Measurements from ENCODE around the gene RNF181.
"Not testable (repeated sequence)": the region's sequence is repeated elsewhere in the genome, so short reads cannot be mapped to it uniquely, and the experiment has no call there.

The RNF181 gene

DNA sequence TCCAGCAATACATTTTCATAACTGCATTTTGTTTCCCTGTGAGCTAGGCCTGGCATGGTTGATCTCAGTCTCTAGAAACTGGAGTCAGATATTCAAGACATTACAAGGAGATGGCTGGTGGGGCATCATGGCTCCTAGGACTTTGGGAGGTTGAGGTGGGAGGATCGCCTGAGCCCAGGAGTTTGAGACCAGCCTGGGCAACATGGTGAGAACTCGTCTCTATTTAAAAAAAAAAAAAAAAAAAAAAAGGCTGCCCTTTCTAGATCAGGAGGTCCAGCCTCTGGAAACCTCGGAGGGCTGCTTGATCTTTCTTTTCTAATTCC is 18.5 kb upstream of the RNF181 start:
- DNase-seq (ENCODE audit: low spot score) (no peak), FAIRE-seq (no peak)

- FAIRE-seq (no peak), DNase-seq (ENCODE audit: low spot score) (peak; percentile 62)
Observed at GRCh38 chr2:85577386-85578242, 17.9 kb upstream of the RNF181 start, which contains the start of gene VAMP8. VAMP8 (plus strand) TSS chr2:85577586; CDS start chr2:85577647, 61 bp downstream.

DNA sequence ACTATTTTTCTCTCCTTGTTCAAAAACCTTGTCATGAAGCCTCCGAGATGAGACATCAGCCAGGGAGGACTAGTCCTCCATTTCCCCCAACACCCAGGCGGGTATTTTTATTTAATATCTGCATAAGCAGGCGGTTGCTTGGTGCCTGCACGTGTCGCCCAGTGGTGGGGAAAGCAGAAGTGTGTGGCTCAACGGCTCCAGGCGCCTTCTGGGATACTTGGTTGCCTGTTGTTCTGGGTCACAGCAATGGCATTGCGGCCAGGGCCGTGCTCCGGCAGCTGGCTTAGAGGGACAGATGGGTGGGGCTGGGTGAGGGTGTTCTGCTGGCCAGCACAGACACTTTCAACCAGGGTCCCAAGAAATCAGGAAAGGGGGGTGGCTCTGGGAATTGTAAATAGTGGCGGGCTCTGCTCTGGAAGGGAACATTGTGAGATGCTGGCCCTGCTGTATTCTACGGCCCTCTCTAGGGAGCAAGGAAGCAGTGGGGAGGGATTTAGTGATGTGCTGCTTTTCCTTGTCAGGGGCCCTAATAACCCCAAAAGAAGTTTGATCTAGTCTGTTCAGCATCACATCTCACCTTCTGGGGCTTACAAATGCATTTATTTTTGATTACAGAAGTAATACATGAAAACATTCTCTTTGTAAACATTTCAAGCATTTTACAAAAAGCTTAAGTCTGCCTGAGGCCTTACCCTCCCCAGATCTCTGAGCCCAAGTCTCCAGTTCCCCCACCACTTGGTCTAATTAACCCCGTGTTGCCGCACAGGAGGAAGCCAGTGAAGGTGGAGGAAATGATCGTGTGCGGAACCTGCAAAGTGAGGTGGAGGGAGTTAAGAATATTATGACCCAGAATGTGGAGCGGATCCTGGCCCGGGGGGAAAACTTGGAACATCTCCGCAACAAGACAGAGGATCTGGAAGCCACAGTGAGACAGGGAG is 17.0 kb upstream of the RNF181 start:
- DNase-seq (ENCODE audit: low spot score): no peak
- FAIRE-seq: no peak

GRCh38 chr2:85579266-85579935 is 16.1 kb upstream of the RNF181 start:
- FAIRE-seq (no peak), DNase-seq (ENCODE audit: low spot score) (no peak)

- DNase-seq (ENCODE audit: low spot score) (no peak), FAIRE-seq (no peak)
Observed at GRCh38 chr2:85580206-85580605, 15.3 kb upstream of the RNF181 start.

DNA sequence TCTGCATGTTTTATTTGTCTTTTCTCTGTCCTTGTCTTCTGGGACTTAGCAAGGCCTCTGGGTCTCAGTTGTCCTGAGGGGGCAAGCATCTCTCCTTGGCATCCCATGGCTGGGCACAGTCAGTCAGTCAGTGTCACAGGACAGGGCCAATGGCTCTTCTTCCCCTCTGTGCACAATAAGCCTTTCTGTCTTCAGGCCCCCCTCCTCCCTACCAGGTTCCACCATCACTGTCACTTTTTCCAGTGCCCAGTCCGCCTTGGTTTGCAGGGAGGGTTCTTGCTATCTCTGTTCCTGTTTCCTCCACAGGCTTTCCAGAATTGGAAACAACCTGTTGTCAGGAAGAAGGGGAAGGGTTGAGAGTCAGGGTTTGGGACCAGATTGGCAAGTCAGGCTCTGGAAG is 13.1 kb upstream of the RNF181 start:
- no peak for FAIRE-seq
- no peak for DNase-seq (ENCODE audit: low spot score)

- no peak for FAIRE-seq
- DNase-seq (ENCODE audit: low spot score): no peak
Observed at GRCh38 chr2:85583667-85584353, 11.7 kb upstream of the RNF181 start.

- DNase-seq (ENCODE audit: low spot score): no peak
- no peak for FAIRE-seq
Observed at GRCh38 chr2:85584354-85584856, 11.1 kb upstream of the RNF181 start, which contains the start of gene VAMP5. VAMP5 (plus strand) TSS chr2:85584431; CDS start chr2:85584491, 60 bp downstream.

DNA sequence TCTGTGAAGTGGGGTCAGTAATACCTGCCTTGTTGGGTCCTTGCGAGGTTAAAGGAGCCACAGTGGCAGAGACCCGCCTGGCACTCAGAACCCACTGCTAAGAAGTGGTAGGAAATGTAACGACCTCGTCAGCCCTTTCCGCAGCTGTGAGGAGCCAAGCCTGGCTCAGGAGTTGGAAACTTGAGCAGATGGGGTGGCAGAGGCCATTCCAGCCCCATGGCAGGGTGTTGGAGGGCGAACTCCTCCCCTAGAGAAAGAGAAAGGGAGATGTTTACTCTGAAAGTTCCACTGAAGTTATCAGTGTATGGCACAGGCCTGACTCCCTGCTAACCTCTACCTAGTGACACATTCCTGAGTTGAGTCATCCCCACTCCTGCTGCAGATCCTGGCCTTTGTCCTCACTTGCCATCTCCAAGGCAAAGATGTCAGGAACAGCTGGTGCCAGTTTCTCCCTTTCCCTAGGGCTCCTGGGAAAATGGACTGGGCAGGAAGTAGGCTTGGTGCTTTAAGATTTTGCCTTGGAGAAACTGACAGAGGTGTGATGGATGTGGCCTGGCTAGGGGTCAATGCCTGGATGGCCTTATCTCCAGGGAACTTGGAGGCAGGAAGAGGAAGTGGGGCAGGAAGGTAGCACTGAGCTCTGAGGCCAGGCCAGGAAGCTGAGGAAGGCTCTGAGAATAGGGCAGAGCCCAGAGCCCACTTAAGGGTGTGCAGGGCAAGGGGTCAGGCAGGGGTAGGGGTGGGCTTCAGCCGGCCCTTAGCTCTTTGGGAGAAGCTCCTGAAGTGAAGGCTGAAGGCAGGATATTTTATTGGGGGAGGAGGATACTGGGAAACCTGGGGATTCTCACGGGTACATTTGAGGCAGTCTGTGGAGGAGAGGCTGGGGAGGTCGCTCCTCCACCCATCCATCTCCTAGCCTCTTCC is 10.4 kb upstream of the RNF181 start:
- FAIRE-seq (no peak), DNase-seq (ENCODE audit: low spot score) (peak; percentile 79)

GRCh38 chr2:85585781-85586105 is 9.8 kb upstream of the RNF181 start:
- FAIRE-seq: no peak
- DNase-seq (ENCODE audit: low spot score): no peak

DNA sequence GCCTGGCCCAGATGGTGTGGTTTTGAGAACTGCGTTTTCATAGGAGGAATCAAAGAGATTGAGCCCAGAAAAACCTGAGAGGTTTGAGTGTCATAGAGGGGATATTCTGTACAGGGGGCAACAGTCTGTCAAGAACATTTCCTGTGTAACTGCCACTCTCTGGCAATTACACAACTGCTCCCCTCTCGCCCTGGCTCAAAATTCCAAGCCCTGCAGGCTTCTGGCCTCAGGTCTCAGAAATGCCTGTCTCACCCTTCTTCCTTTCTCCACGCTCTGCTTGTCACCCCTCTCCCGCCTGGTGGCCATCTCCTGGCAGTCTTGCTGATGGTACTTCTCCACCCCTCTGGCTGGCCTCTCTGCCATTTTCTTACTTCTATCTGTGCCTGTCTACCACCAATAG is 7.3 kb upstream of the RNF181 start:
- DNase-seq (ENCODE audit: low spot score) (no peak), FAIRE-seq (no peak)

- DNase-seq (ENCODE audit: low spot score) (no peak), FAIRE-seq (no peak)
Observed at GRCh38 chr2:85588645-85589044, 6.9 kb upstream of the RNF181 start.

DNA sequence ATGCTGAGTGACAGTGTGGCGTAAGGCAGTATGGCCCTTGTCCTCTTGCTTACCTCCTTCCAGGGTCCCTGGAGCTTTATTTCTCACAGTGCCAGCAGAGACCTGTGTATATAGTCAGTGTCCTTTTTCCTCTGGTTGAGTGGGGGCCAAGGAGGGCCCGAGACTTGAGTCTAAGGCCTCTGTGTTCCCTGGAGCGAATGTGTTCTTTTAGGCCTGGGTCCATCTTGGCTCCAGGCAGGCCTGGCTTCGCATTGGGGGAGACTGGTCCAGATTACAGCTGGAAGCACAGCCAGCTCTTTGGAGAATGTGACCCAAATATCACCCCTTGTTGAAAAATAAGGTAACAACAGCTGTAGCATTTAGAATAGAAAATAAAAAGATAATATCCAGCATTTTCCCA is 6.4 kb upstream of the RNF181 start:
- FAIRE-seq (no peak), DNase-seq (ENCODE audit: low spot score) (no peak)

- DNase-seq (ENCODE audit: low spot score) (no peak), FAIRE-seq (no peak)
Observed at GRCh38 chr2:85589982-85590791, 5.4 kb upstream of the RNF181 start.

DNA sequence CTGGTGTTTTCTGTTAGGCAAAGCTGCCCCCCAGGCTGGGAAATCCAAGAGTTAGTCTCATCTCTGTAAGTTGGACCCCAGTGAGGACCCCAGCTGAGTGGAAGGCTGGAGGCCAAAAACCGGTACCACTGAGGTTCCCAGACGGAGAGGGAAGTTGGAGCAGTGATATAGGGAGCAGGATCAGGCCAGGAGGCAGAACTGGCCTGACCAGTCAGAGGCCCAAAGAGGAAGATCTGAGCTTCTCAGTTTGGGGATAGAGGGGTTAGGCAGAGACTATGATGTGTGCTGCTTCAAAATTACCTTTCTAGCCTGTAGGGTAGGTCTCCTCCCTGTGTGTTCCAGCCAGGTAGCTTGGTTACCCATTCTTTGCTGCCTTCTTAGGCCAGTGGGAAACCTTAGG is 4.6 kb upstream of the RNF181 start:
- no peak for DNase-seq (ENCODE audit: low spot score)

DNA sequence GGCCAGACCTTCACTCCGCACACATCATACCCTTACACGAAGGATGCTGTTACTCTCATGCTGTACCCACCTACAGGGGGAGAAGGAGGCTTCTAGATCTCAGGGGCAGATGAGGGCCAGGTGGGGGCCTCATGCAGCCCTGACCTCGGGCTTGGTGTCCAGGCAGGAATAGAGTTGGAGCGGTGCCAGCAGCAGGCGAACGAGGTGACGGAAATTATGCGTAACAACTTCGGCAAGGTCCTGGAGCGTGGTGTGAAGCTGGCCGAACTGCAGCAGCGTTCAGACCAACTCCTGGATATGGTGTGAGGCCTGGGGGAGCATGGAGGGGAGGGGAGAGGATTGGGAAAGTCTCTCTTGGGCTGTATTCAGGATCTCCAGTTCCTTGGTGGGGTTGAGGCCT is 4.0 kb upstream of the RNF181 start:
- DNase-seq (ENCODE audit: low spot score): no peak
- FAIRE-seq: no peak

More for the DNA sequence above, 4.6 kb upstream of the RNF181 start:
- FAIRE-seq: no peak

DNA sequence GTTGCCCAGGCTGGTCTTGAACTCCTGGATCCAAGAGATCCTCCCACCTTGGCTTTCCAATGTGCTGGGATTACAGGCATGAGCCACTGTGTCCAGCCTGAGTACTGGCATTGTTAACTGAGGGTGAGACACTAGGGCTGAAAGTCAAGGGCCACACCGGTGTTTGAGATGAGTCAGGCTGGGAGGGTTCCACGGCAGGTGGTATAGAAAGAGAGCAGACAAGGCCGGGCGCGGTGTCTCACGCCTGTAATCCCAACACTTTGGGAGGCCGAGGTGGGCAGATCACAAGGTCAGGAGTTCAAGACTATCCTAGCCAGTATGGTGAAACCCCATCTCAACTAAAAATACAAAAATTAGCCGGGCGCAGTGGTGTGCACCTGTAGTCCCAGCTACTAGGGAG is 3.2 kb upstream of the RNF181 start:
- FAIRE-seq; DNase-seq (ENCODE audit: low spot score): not testable (repeated sequence)

- FAIRE-seq (no peak), DNase-seq (ENCODE audit: low spot score) (no peak)
Observed at GRCh38 chr2:85593023-85593422, 2.5 kb upstream of the RNF181 start.

GRCh38 chr2:85594715-85595300 is 737 bp upstream of the RNF181 start:
- FAIRE-seq: no peak
- DNase-seq (ENCODE audit: low spot score): no peak

Measured in urothelium cell line (cell line).